Measurements from ENCODE around the gene OOSP4B. TPM values are rescaled to one million over a fixed set of nuclear protein-coding genes. Genes with fewer than 3 reads are reported as not detected.

The OOSP4B gene
- total RNA-seq, 1 experiment from 2014 or later, result not detected

DNA sequence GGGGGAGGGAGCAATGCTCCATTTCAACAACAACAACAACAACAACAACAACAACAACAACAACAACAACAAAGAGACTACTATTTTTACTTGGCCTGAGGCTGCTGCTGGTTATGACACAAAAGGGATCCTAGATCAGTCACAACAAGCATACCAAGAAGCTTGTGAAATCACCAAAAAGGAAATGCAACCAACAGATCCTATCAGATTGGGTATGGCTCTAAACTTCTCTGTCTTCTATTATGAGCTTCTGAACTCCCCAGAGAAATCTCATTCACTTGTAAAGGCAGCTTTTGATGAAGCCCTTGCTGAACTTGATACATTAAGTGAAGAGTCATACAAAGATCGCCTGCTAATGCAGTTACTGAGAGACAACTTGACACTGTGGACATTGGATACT is 61.0 kb downstream of the OOSP4B start:
- Mint-ChIP-seq H3K4me1 (peaks cover 6% of the 10 kb centered on the region), H3K36me3 (peaks cover 7% of the 10 kb centered on the region), H3K27ac (no peak overlapping the region), H3K27me3 (ENCODE audit: low read depth) (no peaks in the 10 kb centered on the region), H3K4me3 (no peak overlapping the region), H3K9me3 (peaks cover 25% of the 10 kb centered on the region)
- POLR2A ChIA-PET, result no interaction called here
- ATAC-seq (no peak), DNase-seq (ENCODE audit: low spot score) (no peak)
- no peak for TF ChIP-seq ZNF423 (CRISPR knock-in tag; IDR thresholded peaks at IDR 0.05)
- CTCF ChIA-PET, result no interaction called here

GRCh38 chr11:60078745-60079144 is 61.8 kb downstream of the OOSP4B start:
- no peak for ATAC-seq
- no peak for DNase-seq (ENCODE audit: low spot score)
- Mint-ChIP-seq H3K36me3 (peaks cover 3% of the 10 kb centered on the region), H3K4me1 (peaks cover 6% of the 10 kb centered on the region), H3K27me3 (ENCODE audit: low read depth) (no peaks in the 10 kb centered on the region), H3K9me3 (peaks cover 22% of the 10 kb centered on the region), H3K4me3 (no peak overlapping the region), H3K27ac (no peak overlapping the region)
- no peak for TF ChIP-seq NFYB (CRISPR knock-in tag; conservative IDR thresholded peaks at IDR 0.05; ENCODE audit: low read depth)
- TF ChIP-seq, protein P1, sequence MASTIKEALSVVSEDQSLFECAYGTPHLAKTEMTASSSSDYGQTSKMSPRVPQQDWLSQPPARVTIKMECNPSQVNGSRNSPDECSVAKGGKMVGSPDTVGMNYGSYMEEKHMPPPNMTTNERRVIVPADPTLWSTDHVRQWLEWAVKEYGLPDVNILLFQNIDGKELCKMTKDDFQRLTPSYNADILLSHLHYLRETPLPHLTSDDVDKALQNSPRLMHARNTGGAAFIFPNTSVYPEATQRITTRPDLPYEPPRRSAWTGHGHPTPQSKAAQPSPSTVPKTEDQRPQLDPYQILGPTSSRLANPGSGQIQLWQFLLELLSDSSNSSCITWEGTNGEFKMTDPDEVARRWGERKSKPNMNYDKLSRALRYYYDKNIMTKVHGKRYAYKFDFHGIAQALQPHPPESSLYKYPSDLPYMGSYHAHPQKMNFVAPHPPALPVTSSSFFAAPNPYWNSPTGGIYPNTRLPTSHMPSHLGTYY (CRISPR knock-in tag; IDR thresholded peaks at IDR 0.05), result no peak
- TF ChIP-seq ARID4B (CRISPR knock-in tag; IDR thresholded peaks at IDR 0.05; ENCODE audit: borderline replicate concordance), result no peak
- TF ChIP-seq, protein P2, sequence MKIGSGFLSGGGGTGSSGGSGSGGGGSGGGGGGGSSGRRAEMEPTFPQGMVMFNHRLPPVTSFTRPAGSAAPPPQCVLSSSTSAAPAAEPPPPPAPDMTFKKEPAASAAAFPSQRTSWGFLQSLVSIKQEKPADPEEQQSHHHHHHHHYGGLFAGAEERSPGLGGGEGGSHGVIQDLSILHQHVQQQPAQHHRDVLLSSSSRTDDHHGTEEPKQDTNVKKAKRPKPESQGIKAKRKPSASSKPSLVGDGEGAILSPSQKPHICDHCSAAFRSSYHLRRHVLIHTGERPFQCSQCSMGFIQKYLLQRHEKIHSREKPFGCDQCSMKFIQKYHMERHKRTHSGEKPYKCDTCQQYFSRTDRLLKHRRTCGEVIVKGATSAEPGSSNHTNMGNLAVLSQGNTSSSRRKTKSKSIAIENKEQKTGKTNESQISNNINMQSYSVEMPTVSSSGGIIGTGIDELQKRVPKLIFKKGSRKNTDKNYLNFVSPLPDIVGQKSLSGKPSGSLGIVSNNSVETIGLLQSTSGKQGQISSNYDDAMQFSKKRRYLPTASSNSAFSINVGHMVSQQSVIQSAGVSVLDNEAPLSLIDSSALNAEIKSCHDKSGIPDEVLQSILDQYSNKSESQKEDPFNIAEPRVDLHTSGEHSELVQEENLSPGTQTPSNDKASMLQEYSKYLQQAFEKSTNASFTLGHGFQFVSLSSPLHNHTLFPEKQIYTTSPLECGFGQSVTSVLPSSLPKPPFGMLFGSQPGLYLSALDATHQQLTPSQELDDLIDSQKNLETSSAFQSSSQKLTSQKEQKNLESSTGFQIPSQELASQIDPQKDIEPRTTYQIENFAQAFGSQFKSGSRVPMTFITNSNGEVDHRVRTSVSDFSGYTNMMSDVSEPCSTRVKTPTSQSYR (CRISPR knock-in tag; IDR thresholded peaks at IDR 0.05), result no peak
- TF ChIP-seq ESRRA (CRISPR knock-in tag; IDR thresholded peaks at IDR 0.05; ENCODE audit: borderline replicate concordance), result no peak
- no peak for TF ChIP-seq TCF7 (CRISPR knock-in tag; IDR thresholded peaks at IDR 0.05; ENCODE audit: low read depth)
- no peak for TF ChIP-seq NR1H2 (CRISPR knock-in tag; IDR thresholded peaks at IDR 0.05)
- no peak for TF ChIP-seq CBFB (CRISPR knock-in tag; IDR thresholded peaks at IDR 0.05; ENCODE audit: low read depth)
- TF ChIP-seq, protein P3, sequence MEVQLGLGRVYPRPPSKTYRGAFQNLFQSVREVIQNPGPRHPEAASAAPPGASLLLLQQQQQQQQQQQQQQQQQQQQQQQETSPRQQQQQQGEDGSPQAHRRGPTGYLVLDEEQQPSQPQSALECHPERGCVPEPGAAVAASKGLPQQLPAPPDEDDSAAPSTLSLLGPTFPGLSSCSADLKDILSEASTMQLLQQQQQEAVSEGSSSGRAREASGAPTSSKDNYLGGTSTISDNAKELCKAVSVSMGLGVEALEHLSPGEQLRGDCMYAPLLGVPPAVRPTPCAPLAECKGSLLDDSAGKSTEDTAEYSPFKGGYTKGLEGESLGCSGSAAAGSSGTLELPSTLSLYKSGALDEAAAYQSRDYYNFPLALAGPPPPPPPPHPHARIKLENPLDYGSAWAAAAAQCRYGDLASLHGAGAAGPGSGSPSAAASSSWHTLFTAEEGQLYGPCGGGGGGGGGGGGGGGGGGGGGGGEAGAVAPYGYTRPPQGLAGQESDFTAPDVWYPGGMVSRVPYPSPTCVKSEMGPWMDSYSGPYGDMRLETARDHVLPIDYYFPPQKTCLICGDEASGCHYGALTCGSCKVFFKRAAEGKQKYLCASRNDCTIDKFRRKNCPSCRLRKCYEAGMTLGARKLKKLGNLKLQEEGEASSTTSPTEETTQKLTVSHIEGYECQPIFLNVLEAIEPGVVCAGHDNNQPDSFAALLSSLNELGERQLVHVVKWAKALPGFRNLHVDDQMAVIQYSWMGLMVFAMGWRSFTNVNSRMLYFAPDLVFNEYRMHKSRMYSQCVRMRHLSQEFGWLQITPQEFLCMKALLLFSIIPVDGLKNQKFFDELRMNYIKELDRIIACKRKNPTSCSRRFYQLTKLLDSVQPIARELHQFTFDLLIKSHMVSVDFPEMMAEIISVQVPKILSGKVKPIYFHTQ (CRISPR knock-in tag; IDR thresholded peaks at IDR 0.05), result no peak
- no peak for TF ChIP-seq TP53 (CRISPR knock-in tag; IDR thresholded peaks at IDR 0.05)
- TF ChIP-seq JAZF1 (CRISPR knock-in tag; IDR thresholded peaks at IDR 0.05), result no peak
- no peak for TF ChIP-seq FOXP1 (CRISPR knock-in tag; IDR thresholded peaks at IDR 0.05; ENCODE audit: borderline replicate concordance)
- TF ChIP-seq FOXJ3 (CRISPR knock-in tag; IDR thresholded peaks at IDR 0.05; ENCODE audit: borderline replicate concordance), result no peak
- no peak for TF ChIP-seq ATF1 (CRISPR knock-in tag; IDR thresholded peaks at IDR 0.05)
- CTCF ChIA-PET, result no interaction called here
- POLR2A ChIA-PET, result no interaction called here

All from WTC11 (cell line).